Sigmoid colon (tissue), 4 donors: ENCODE measurements around the gene MYH11.

ENCODE experiments used
- EP300 ChIP-seq, 4 donors: sonication (generic); formaldehyde crosslinking; IDR thresholded peaks; one replicate each; pipeline ENCODE4 v1.6.1; 2017; ENCODE audit warnings: antibody characterized with exemption in 4 of 4
- POLR2A ChIP-seq, 2 donors: fragments of 450-650 bp; IDR thresholded peaks; one replicate each; pipeline ENCODE4 v1.6.1; 2016; ENCODE audit warnings: antibody characterized with exemption in 2 of 2, mild to moderate bottlenecking in 2 of 2, moderate library complexity in 2 of 2
- POLR2AphosphoS5 ChIP-seq, 4 donors: sonication (generic); formaldehyde crosslinking; IDR thresholded peaks; one replicate each; pipeline ENCODE4 v1.6.1; 2017; ENCODE audit warnings: antibody characterized with exemption in 4 of 4
- TF ChIP-seq, protein P1 (sequence below), 4 experiments: fragments of 450-650 bp in 3 of 4; fragments of 200-600 bp in 1 of 4; IDR thresholded peaks; one replicate each; pipeline ENCODE4 v1.5.1; 2016 to 2019; ENCODE audit warnings: antibody characterized with exemption in 4 of 4, mild to moderate bottlenecking in 3 of 4, moderate library complexity in 2 of 4

GRCh38 chr16:15765116-15765515, 91.7 kb downstream of the MYH11 start:
- TF ChIP-seq POLR2A (IDR thresholded peaks at IDR 0.05) (no peak), EP300 (IDR thresholded peaks at IDR 0.05) (no peak), POLR2AphosphoS5 (IDR thresholded peaks at IDR 0.05) (peak; percentile 33 to 77 (median 64))
- TF ChIP-seq, protein P1, sequence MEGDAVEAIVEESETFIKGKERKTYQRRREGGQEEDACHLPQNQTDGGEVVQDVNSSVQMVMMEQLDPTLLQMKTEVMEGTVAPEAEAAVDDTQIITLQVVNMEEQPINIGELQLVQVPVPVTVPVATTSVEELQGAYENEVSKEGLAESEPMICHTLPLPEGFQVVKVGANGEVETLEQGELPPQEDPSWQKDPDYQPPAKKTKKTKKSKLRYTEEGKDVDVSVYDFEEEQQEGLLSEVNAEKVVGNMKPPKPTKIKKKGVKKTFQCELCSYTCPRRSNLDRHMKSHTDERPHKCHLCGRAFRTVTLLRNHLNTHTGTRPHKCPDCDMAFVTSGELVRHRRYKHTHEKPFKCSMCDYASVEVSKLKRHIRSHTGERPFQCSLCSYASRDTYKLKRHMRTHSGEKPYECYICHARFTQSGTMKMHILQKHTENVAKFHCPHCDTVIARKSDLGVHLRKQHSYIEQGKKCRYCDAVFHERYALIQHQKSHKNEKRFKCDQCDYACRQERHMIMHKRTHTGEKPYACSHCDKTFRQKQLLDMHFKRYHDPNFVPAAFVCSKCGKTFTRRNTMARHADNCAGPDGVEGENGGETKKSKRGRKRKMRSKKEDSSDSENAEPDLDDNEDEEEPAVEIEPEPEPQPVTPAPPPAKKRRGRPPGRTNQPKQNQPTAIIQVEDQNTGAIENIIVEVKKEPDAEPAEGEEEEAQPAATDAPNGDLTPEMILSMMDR (IDR thresholded peaks at IDR 0.05) = no peak
